Activated CD8-positive, alpha-beta T cell treated with anti-CD3 and anti-CD28 coated beads, Interleukin-2, amount 10 ng/mL, durations not matched to agents 7 days and 5 days (primary cell): ENCODE results near the gene EIF2B4. TPM values are rescaled to one million over a fixed set of nuclear protein-coding genes. Genes with fewer than 3 reads are reported as not detected.

ENCODE experiments used
- total RNA-seq, 2 experiments: library from RNA; stranded (reverse); gene quantifications; one replicate each; pipeline ENCODE4 v1.2.3, GENCODE V29; 2021

The EIF2B4 gene
- total RNA-seq, 2 experiments from 2014 or later: 34.5 to 37.0 TPM

Other genes with a start within 250 kb of the EIF2B4 start
- under 1 TPM; 0.23 to 0.45 TPM for gene ABHD1, start 246.5 kb downstream of the EIF2B4 start, total RNA-seq
- gene PREB, start 235.7 kb downstream of the EIF2B4 start, total RNA-seq: 10 to 100 TPM; 66.5 to 72.1 TPM
- not detected for gene PRR30, start 230.9 kb downstream of the EIF2B4 start, total RNA-seq
- not detected for gene TCF23, start 221.3 kb downstream of the EIF2B4 start, total RNA-seq
- 10 to 100 TPM; 60.2 to 64.7 TPM for gene ATRAID, start 158.3 kb downstream of the EIF2B4 start, total RNA-seq
- gene SLC5A6, start 158.1 kb downstream of the EIF2B4 start, total RNA-seq: 10 to 100 TPM; 41.5 to 47.4 TPM
- 10 to 100 TPM; 83.7 to 85.1 TPM for gene CAD, start 153.0 kb downstream of the EIF2B4 start, total RNA-seq
- gene SLC30A3, start 107.3 kb downstream of the EIF2B4 start, total RNA-seq: not detected
- gene DNAJC5G, start 94.9 kb downstream of the EIF2B4 start, total RNA-seq: not detected
- gene TRIM54, start 87.9 kb downstream of the EIF2B4 start, total RNA-seq: under 1 TPM; 0.26 to 0.31 TPM
- 1 to 10 TPM; 2.2 to 2.6 TPM for gene UCN, start 61.9 kb downstream of the EIF2B4 start, total RNA-seq
- 10 to 100 TPM; 78.0 to 80.5 TPM for gene MPV17, start 47.2 kb downstream of the EIF2B4 start, total RNA-seq
- 10 to 100 TPM; 60.9 to 62.6 TPM for gene GTF3C2, start 13.6 kb downstream of the EIF2B4 start, total RNA-seq
- gene SNX17, start 278 bp upstream of the EIF2B4 start, total RNA-seq: 100 to 1,000 TPM; 119 to 120 TPM
- 10 to 100 TPM; 11.8 to 13.3 TPM for gene ZNF513, start 10.4 kb upstream of the EIF2B4 start, total RNA-seq
- gene PPM1G, start 39.3 kb upstream of the EIF2B4 start, total RNA-seq: 100 to 1,000 TPM; 130 to 136 TPM
- gene NRBP1, start 58.3 kb upstream of the EIF2B4 start, total RNA-seq: 10 to 100 TPM; 91.2 to 91.3 TPM
- gene KRTCAP3, start 72.0 kb upstream of the EIF2B4 start, total RNA-seq: 1 to 10 TPM; 5.6 to 6.6 TPM
- gene IFT172, start 119.4 kb upstream of the EIF2B4 start, total RNA-seq: 10 to 100 TPM; 10.0 to 11.2 TPM
- gene FNDC4, start 124.9 kb upstream of the EIF2B4 start, total RNA-seq: not detected
- not detected for gene GCKR, start 126.5 kb upstream of the EIF2B4 start, total RNA-seq
- 10 to 100 TPM; 37.0 to 39.0 TPM for gene ZNF512, start 212.7 kb upstream of the EIF2B4 start, total RNA-seq